ENCODE data around the gene F2RL2.

F2RL2 gene

GRCh38 chr5:76638479-76638878 is 15.3 kb upstream of the F2RL2 start:
- H4K20me1 ChIP-seq (ENCODE audit: insufficient read depth, low read length), result 0 out of 2 replicates have a peak, but pooled peaks cover 3% of the 10 kb centered on the region
- no peaks in the 10 kb centered on the region for H3K79me2 ChIP-seq (ENCODE audit: low read length)
- peak overlapping the region; percentile 54; the same call in 1 of the 2 replicates for H3K9ac ChIP-seq (ENCODE audit: low read length)
- peak overlapping the region; percentile 58 for H3K4me2 ChIP-seq (ENCODE audit: low read depth, low read length)
- peaks cover 3% of the 10 kb centered on the region for H3K36me3 ChIP-seq (replicated peaks; ENCODE audit: insufficient read depth, low read length)
- H3K27ac ChIP-seq (ENCODE audit: low read length), result peak overlapping the region; percentile 63
- DNase-seq, result peak; percentile 69
- H3K9me3 ChIP-seq (replicated peaks; ENCODE audit: insufficient read depth, low read length), result no peaks in the 10 kb centered on the region
- H2AFZ ChIP-seq (ENCODE audit: low read length), result 0 out of 2 replicates have a peak overlapping the region, but pooled peaks have one; percentile 30
- peaks cover 13% of the 10 kb centered on the region; the same call in 1 of the 2 replicates for H3F3A ChIP-seq (ENCODE audit: insufficient read depth, low read length)
- no peak for TF ChIP-seq CTCF (IDR thresholded peaks at IDR 0.05; ENCODE audit: low read length)
- no peak for TF ChIP-seq EZH2 (optimal IDR thresholded peaks at IDR 0.05; ENCODE audit: low read depth, low read length)
- no peak for TF ChIP-seq EZH2phosphoT487 (IDR thresholded peaks at IDR 0.05; ENCODE audit: low read length)
- H3K27me3 ChIP-seq (replicated peaks; ENCODE audit: insufficient read depth, low read length), result no peaks in the 10 kb centered on the region
- H3K4me3 ChIP-seq (ENCODE audit: low read length), result peak overlapping the region; percentile 39
- H3K9me2 ChIP-seq (replicated peaks; ENCODE audit: insufficient read depth, low read length), result no peaks in the 10 kb centered on the region
- H3K4me1 ChIP-seq (ENCODE audit: low read length), result peaks cover 19% of the 10 kb centered on the region

DNA sequence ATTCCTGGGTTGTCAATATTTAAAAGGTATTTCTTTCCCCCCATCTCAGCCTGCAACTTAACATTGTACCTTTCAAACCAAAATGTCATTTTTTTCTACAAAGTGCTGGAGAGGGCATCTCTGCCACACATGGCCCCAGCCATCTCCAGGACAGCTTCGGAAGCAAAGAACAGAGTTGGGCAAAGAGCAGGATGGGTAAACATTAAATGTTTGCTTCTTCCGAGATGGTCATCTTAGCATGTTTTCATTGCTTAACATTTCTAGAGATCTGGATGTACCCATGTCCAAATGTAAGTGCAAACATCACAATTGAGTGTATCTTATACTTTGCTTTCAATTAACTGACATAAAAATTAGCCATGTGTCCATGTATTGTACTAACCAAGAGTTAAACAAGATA is 14.3 kb upstream of the F2RL2 start:
- Histone ChIP-seq H3K36me3 (replicated peaks; ENCODE audit: insufficient read depth, low read length) (peaks cover 3% of the 10 kb centered on the region), H3F3A (ENCODE audit: insufficient read depth, low read length) (peaks cover 13% of the 10 kb centered on the region; the same call in 1 of the 2 replicates), H3K27me3 (replicated peaks; ENCODE audit: insufficient read depth, low read length) (no peaks in the 10 kb centered on the region), H3K79me2 (ENCODE audit: low read length) (no peaks in the 10 kb centered on the region), H3K4me1 (ENCODE audit: low read length) (peaks cover 19% of the 10 kb centered on the region), H3K9ac (ENCODE audit: low read length) (peak overlapping the region; percentile 54; the same call in 1 of the 2 replicates), H3K4me2 (ENCODE audit: low read depth, low read length) (peak overlapping the region; percentile 58), H4K20me1 (ENCODE audit: insufficient read depth, low read length) (0 out of 2 replicates have a peak, but pooled peaks cover 3% of the 10 kb centered on the region), H3K9me3 (replicated peaks; ENCODE audit: insufficient read depth, low read length) (no peaks in the 10 kb centered on the region), H2AFZ (ENCODE audit: low read length) (no peak overlapping the region), H3K4me3 (ENCODE audit: low read length) (peak overlapping the region; percentile 39), H3K9me2 (replicated peaks; ENCODE audit: insufficient read depth, low read length) (no peaks in the 10 kb centered on the region), H3K27ac (ENCODE audit: low read length) (peak overlapping the region; percentile 63; the same call in 1 of the 2 replicates)
- TF ChIP-seq CTCF (IDR thresholded peaks at IDR 0.05; ENCODE audit: low read length), result no peak
- TF ChIP-seq EZH2phosphoT487 (IDR thresholded peaks at IDR 0.05; ENCODE audit: low read length), result no peak
- TF ChIP-seq EZH2 (optimal IDR thresholded peaks at IDR 0.05; ENCODE audit: low read depth, low read length), result no peak
- no peak for DNase-seq

DNA sequence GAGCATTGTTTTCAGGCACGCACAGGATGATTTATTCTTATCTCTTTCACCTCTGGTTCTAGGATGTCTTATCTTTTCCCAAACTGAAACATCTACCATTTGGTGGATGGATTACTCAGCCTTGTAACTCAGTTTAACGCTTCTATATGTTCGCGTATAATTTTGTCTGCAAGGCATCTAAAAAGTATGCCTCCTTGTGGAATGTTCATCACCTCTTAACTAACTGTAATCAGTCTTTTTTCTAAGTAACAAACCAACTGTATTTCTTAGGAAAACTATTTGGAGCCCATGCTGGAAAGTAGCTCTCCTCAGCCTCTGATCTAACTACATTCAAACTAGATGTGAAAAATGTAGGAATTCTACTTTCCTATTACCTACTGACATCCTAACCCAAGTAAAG is 11.5 kb upstream of the F2RL2 start:
- no peak overlapping the region for H3K27ac ChIP-seq (ENCODE audit: low read length)
- no peaks in the 10 kb centered on the region for H3K9me2 ChIP-seq (replicated peaks; ENCODE audit: insufficient read depth, low read length)
- H3K4me1 ChIP-seq (ENCODE audit: low read length), result peaks cover 19% of the 10 kb centered on the region
- H3K27me3 ChIP-seq (replicated peaks; ENCODE audit: insufficient read depth, low read length), result no peaks in the 10 kb centered on the region
- H3K36me3 ChIP-seq (replicated peaks; ENCODE audit: insufficient read depth, low read length), result peaks cover 3% of the 10 kb centered on the region; the same call in 1 of the 2 replicates
- no peak for TF ChIP-seq EZH2phosphoT487 (IDR thresholded peaks at IDR 0.05; ENCODE audit: low read length)
- TF ChIP-seq EZH2 (optimal IDR thresholded peaks at IDR 0.05; ENCODE audit: low read depth, low read length), result no peak
- TF ChIP-seq CTCF (IDR thresholded peaks at IDR 0.05; ENCODE audit: low read length), result no peak
- 0 out of 2 replicates have a peak, but pooled peaks cover 3% of the 10 kb centered on the region for H4K20me1 ChIP-seq (ENCODE audit: insufficient read depth, low read length)
- no peak overlapping the region for H2AFZ ChIP-seq (ENCODE audit: low read length)
- no peak overlapping the region for H3K4me3 ChIP-seq (ENCODE audit: low read length)
- H3K79me2 ChIP-seq (ENCODE audit: low read length), result no peaks in the 10 kb centered on the region
- no peak overlapping the region for H3K9ac ChIP-seq (ENCODE audit: low read length)
- no peak for DNase-seq
- H3K9me3 ChIP-seq (replicated peaks; ENCODE audit: insufficient read depth, low read length), result no peaks in the 10 kb centered on the region
- H3K4me2 ChIP-seq (ENCODE audit: low read depth, low read length), result no peak overlapping the region
- H3F3A ChIP-seq (ENCODE audit: insufficient read depth, low read length), result peaks cover 13% of the 10 kb centered on the region; the same call in 1 of the 2 replicates

Data from MM.1S (cell line).